HL-60 (cell line): Measurements from ENCODE around the gene GABPA.
A peak's percentile ranks its signal among the peaks of the same experiment; 100 is the strongest.

Source experiments
- DNase-seq, 2 experiments: peaks; one replicate each; pipeline ENCODE4 v3.0.0-alpha.2; 2010 to 2020; ENCODE audit warnings: low read depth in 1 of 2, low spot score in 1 of 2
- H3K27ac ChIP-seq: fragments of 250-450 bp; sonication (Bioruptor Pico); replicated peaks from 2 replicates; pipeline ENCODE4 v1.5.1; 2020; ENCODE audit warnings: mild to moderate bottlenecking, moderate library complexity
- H3K27me3 ChIP-seq: fragments of 250-450 bp; sonication (Bioruptor Pico); 2 replicates; pipeline ENCODE4 v1.5.1; 2021; ENCODE audit warnings: mild to moderate bottlenecking, moderate library complexity; ENCODE audit not compliant: insufficient read depth, poor library complexity, severe bottlenecking
- H3K4me3 ChIP-seq: replicated peaks from 2 replicates; pipeline ENCODE4 v1.5.1; 2011; ENCODE audit warnings: mild to moderate bottlenecking, control low read depth, low read length; ENCODE audit not compliant: insufficient read depth
- CTCF ChIP-seq: IDR thresholded peaks from one replicate; pipeline ENCODE4 v1.5.1; 2011; ENCODE audit warnings: low read length, control low read depth, inconsistent platforms; ENCODE audit not compliant: insufficient read depth
- GABPA ChIP-seq: IDR thresholded peaks from 2 replicates; pipeline ENCODE4 v1.6.1; 2012; ENCODE audit warnings: low read depth
- POLR2AphosphoS5 ChIP-seq: IDR thresholded peaks from 2 replicates; pipeline ENCODE4 v1.6.1; 2012; ENCODE audit warnings: low read depth
- REST ChIP-seq: IDR thresholded peaks from 2 replicates; pipeline ENCODE4 v1.6.1; 2012; ENCODE audit warnings: low read depth; ENCODE audit not compliant: insufficient replicate concordance
- SPI1 ChIP-seq: IDR thresholded peaks from 2 replicates; pipeline ENCODE4 v1.6.1; 2012; ENCODE audit warnings: low read depth, mild to moderate bottlenecking, borderline replicate concordance

GABPA gene

GRCh38 chr21:25735646-25736597 lies 1.1 kb downstream of the GABPA start:
- Histone ChIP-seq H3K27me3 (no peaks in the 10 kb centered on the region), H3K4me3 (peak overlapping the region; percentile 90), H3K27ac (peak overlapping the region; percentile 100)
- TF ChIP-seq CTCF, result no peak
- no peak for TF ChIP-seq SPI1
- TF ChIP-seq GABPA, result peak; percentile 66; the same call in 1 of the 2 replicates
- no peak for TF ChIP-seq REST
- TF ChIP-seq POLR2AphosphoS5, result no peak
- DNase-seq, result peak in 1 of 2 experiments; percentile 81

GRCh38 chr21:25737421-25737820 lies 2.6 kb downstream of the GABPA start:
- H3K27ac ChIP-seq, result peak overlapping the region; percentile 100; the same call in 1 of the 2 replicates
- H3K27me3 ChIP-seq, result no peaks in the 10 kb centered on the region
- TF ChIP-seq REST, result no peak
- TF ChIP-seq POLR2AphosphoS5, result no peak
- TF ChIP-seq SPI1, result no peak
- no peak for TF ChIP-seq GABPA
- no peak for TF ChIP-seq CTCF
- DNase-seq, result no peak
- no peak overlapping the region for H3K4me3 ChIP-seq

GRCh38 chr21:25742900-25743299 lies 8.1 kb downstream of the GABPA start:
- no peak overlapping the region for H3K27ac ChIP-seq
- no peak for DNase-seq

More at GRCh38 chr21:25742900-25743299, 8.1 kb downstream of the GABPA start:
- no peaks in the 10 kb centered on the region for H3K27me3 ChIP-seq
- H3K4me3 ChIP-seq, result no peak overlapping the region
- no peak for TF ChIP-seq SPI1
- TF ChIP-seq CTCF, result no peak
- no peak for TF ChIP-seq POLR2AphosphoS5
- no peak for TF ChIP-seq GABPA
- TF ChIP-seq REST, result no peak
